Activated T-helper 9 cell treated with anti-CD3 and anti-CD28 coated beads, Interleukin-2, amount 50 U/mL, for 16 hours (primary cell): ENCODE results near the gene KCNV2.

ENCODE experiments used
- DNase-seq: peaks from one replicate; pipeline ENCODE4 v3.0.0-alpha.2; 2020; ENCODE audit warnings: low read depth

Gene KCNV2

GRCh38 chr9:2758898-2759510 is 41.7 kb downstream of the KCNV2 start:
- no peak for DNase-seq

GRCh38 chr9:2761424-2761823 is 44.1 kb downstream of the KCNV2 start:
- no peak for DNase-seq

GRCh38 chr9:2764353-2764752 is 47.0 kb downstream of the KCNV2 start:
- DNase-seq = no peak

GRCh38 chr9:2765250-2765880 is 48.1 kb downstream of the KCNV2 start:
- no peak for DNase-seq

- no peak for DNase-seq
Measured at GRCh38 chr9:2767800-2768677, 50.7 kb downstream of the KCNV2 start.

- DNase-seq = no peak
Measured at GRCh38 chr9:2771087-2771486, 53.8 kb downstream of the KCNV2 start.

GRCh38 chr9:2771661-2772060 is 54.4 kb downstream of the KCNV2 start:
- no peak for DNase-seq

GRCh38 chr9:2777454-2777853 is 60.1 kb downstream of the KCNV2 start:
- no peak for DNase-seq

- no peak for DNase-seq
Measured at GRCh38 chr9:2778816-2779215, 61.5 kb downstream of the KCNV2 start.
